Measurements from ENCODE around the gene PLA2G2C.
"Not testable (repeated sequence)": the region's sequence is repeated elsewhere in the genome, so short reads cannot be mapped to it uniquely, and the experiment has no call there.

Gene PLA2G2C, protein sequence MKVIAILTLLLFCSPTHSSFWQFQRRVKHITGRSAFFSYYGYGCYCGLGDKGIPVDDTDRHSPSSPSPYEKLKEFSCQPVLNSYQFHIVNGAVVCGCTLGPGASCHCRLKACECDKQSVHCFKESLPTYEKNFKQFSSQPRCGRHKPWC

DNA sequence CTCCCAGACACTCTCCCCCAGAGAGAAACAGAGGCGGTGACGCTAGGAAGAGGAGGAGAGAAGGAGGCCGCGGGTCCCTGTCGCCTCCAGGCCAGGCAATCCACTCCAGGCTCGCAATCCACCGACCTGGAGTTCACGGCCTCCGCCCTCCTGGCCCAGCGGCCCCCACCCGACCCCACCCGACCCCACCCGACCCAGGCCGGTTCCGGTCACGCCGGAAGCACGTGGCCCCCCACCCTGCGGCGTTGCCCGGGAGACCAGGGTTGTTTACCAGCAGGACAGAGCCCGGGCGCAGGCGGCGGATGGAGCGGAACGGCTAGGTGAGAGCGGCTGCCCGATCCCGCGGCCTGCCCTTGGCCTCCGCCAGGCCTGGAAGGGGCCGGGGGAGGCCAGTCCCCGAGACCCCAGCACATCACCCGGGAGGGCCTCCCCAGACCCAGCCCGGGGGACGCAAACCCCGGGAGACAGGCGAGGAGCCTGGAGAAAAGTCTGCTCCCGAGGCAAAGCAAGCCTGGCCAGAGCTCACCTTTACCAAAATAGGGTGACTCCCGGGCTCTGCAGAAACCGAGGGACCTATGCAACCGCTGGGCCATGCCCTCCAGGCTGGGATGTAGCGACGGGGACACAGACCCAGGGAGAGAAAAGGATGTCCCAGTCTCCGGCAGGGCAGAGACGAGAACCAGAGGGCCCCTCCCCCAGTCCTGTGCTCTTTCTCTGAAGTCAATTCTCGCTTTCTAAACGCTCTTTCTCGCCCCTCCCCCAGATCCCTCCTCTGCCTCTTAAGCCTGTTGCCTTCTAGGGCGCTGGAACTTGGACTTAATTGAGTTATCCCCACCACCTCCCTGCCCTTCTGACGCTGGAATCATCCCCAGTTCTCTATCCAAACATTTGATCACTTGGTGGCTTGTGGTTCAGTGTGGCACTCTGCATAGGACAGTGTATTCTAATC, at the start of gene PLA2G2C, which contains the start of gene UBXN10:
Gene PLA2G2C (minus strand): TSS at position 685 of the 949 bp plus-strand sequence. CDS start 9,155 bp downstream, outside the sequence.
Gene UBXN10 (plus strand): TSS at position 263 of the 949 bp plus-strand sequence. CDS start 4,466 bp downstream, outside the sequence.
- peak; percentile 41 to 47 for DNase-seq (ENCODE audit: low read depth in 2 of 2)

DNA sequence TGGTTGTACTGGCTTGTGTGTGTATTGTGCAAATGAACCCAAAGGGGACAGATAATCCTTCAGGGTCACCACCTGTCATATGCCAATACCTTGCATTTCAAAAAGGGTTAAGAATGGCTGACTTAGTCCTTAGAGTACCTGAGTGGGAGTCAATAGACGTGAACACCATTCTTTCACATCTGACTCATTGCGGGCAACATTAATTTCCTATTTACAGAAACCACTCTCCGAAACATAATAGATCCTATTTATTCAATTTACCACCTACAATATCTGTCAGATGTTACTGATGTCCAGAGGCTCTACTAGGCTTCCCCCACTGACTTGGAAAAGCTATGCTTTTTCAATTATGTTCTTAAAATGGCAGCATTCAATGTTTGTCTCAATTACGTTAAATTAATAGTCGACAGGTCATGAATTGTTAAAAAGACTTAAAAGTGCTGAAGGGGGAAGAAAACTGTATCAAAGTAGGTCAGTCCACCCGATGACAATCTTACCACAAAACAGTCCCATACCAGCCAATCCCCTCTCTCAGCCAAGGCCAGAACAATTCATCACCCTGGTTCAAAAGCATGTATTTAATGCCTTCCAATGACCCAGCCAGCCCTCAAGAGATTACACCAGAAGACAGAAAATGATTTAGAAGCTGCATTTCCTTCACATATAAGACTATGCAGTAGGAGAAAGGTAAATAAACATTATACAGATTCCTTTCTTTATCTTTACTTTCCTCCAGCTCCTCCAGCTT, 48.6 kb upstream of the PLA2G2C start:
- DNase-seq (ENCODE audit: low read depth in 2 of 2), result no peak

- no peak for DNase-seq (ENCODE audit: low read depth in 2 of 2)
These were observed 47.5 kb upstream of the PLA2G2C start for GRCh38 chr1:20233866-20234265.

GRCh38 chr1:20233394-20233793, 47.1 kb upstream of the PLA2G2C start:
- DNase-seq (ENCODE audit: low read depth in 2 of 2), result no peak

DNA sequence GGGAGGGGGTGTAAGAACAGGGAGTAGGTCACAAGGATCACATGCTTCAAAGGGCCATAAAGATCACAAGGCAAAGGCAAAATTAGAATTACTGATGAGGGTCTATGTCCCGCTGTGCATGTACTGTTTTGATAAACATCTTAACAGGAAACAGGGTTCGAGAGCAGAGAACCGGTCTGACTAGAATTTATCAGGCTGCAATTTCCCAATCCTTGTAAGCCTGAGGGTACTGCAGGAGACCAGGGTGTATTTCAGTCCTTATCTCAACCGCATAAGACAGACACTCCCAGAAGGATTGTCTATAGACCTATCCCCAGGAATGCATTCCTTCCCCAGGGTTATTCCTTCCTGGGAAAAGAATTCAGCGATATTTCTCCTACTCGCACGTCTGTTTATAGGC, 46.2 kb upstream of the PLA2G2C start:
- not testable (repeated sequence) for DNase-seq (ENCODE audit: low read depth in 2 of 2)

DNA sequence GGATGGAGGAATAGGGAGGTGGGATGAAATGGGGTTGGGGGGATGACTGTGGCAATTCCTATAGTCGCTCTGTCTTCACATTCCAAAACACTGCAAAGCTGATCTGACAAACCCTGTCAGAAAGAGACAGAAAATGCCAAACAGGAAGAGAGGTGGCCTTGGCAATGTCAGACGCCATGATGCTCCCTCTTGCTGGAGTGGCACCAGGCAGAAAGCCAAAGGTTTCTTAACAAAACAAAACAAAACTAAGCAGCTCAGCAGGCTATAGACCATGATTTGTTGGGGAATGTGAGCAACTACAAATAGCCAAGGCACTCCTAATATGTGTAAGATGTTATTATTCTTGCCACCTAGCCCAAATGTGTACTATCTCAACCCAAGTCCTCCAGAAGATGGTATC, 42.9 kb upstream of the PLA2G2C start:
- DNase-seq (ENCODE audit: low read depth in 2 of 2), result no peak

DNA sequence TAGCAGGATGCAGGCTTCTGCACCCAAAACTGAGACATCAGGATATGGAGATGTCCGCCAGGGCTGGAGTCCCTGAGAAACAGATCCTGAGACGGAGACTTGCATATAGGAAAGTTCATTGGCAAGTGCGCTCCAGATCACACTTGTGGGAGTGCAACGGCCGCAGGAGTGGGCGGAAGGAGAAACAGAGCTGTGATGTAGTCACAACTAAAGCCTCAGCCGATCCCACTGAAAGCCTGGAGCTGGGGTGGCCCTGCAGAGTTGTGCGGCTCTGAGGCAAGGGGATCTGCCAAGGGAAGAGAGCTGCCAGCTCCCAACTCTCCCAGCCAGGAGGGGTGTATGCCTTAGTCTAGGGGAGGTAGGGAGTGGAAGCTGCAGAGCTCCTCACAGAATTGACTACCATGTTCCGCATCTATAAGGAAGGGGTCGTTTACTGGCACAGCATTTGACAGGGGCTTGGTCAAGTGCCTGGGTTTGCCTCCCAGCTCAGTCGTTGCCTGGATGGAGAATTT, 42.1 kb upstream of the PLA2G2C start:
- DNase-seq (ENCODE audit: low read depth in 2 of 2), result no peak

- no peak for DNase-seq (ENCODE audit: low read depth in 2 of 2)
These were observed 41.4 kb upstream of the PLA2G2C start for GRCh38 chr1:20227704-20228103.

- no peak for DNase-seq (ENCODE audit: low read depth in 2 of 2)
These were observed 38.2 kb upstream of the PLA2G2C start for GRCh38 chr1:20224546-20224945.

- no peak for DNase-seq (ENCODE audit: low read depth in 2 of 2)
These were observed 37.5 kb upstream of the PLA2G2C start for GRCh38 chr1:20223551-20224419.

- no peak for DNase-seq (ENCODE audit: low read depth in 2 of 2)
These were observed 36.8 kb upstream of the PLA2G2C start for GRCh38 chr1:20223106-20223505.

GRCh38 chr1:20220036-20220435, 33.7 kb upstream of the PLA2G2C start:
- no peak for DNase-seq (ENCODE audit: low read depth in 2 of 2)

DNA sequence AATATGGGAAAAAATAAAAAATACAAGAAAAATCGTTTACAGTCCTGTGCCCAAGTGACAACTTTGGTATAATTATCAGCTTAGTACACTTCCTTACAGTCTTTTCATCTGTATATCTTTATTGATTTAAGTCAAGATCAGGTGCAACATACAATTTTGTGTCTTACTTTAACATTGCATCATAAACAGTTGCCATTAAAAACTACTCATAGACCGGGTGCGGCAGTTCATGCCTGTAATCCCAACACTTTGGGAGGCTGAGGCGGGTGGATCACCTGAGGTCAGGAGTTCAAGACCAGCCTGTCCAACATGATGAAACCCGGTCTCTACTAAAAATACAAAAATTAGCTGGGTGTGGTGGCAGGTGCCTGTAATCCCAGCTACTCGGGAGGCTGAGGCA, 32.7 kb upstream of the PLA2G2C start:
- not testable (repeated sequence) for DNase-seq (ENCODE audit: low read depth in 2 of 2)

GRCh38 chr1:20216574-20216973, 30.3 kb upstream of the PLA2G2C start:
- DNase-seq (ENCODE audit: low read depth in 2 of 2), result no peak

GRCh38 chr1:20215716-20216115, 29.4 kb upstream of the PLA2G2C start:
- DNase-seq (ENCODE audit: low read depth in 2 of 2), result no peak

GRCh38 chr1:20212685-20213331, 26.5 kb upstream of the PLA2G2C start:
- DNase-seq (ENCODE audit: low read depth in 2 of 2), result peak; percentile 30 to 41

DNA sequence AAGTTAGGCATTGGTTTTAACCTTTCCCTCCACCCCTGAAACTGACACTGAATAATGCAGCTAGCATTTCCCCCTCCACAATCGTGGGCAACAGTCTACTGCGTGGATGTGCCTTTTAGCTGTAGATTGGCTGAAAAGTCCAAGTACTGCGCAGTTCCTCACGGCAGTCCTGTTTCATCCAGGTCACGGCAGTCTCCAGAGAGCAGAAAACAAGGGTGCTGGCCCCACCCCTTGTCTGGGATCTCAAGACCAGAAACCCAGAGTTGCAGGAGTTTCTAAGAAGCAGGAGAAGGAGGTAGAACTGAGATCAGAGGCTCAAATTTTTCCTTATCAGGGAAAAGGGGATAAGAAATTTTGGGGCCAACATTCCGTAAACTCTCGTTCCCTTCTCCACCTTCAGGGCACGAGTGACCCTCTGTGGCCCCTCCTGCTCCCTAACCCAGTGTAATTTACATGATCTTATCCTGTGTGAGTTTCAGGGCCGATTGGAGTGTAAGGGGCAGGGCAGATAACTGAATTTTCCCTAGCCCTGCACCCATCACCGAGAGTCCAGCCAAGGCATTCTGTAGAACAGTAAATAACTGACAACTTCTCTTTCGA, 25.9 kb upstream of the PLA2G2C start:
- no peak for DNase-seq (ENCODE audit: low read depth in 2 of 2)

DNA sequence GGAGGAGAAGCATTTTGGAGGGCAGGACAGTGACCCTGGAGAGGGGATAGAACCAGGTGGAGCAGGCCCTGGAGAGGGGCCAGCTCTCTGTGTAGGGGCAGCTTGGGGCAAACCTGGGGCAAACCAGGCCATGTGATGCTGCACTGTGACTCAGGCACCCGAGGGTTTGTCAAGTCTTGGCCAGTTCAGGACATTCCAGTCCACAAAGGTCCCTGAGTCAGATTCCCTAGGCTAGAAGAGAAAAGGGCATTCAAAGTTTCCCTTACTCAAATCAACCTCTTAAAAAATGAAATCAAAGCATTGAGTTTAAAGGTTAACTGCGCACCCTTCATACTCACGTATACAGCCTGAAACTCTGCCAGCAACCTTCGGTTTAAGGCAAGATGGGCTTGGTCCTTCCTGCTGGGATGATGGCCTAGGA, 25.2 kb upstream of the PLA2G2C start:
- no peak for DNase-seq (ENCODE audit: low read depth in 2 of 2)

GRCh38 chr1:20210736-20211460, 24.6 kb upstream of the PLA2G2C start:
- DNase-seq (ENCODE audit: low read depth in 2 of 2), result no peak

Data from stimulated activated CD4-positive, alpha-beta T cell treated with anti-CD3 and anti-CD28 coated beads, Interleukin-1b, Interleukin-23, amount 100 ng/mL, for 4 hours (primary cell).